Peyer's patch (tissue), 4 donors: ENCODE results near the gene OR6C2. TPM values are rescaled to one million over a fixed set of nuclear protein-coding genes. Genes with fewer than 3 reads are reported as not detected.
"Not testable (repeated sequence)": the region's sequence is repeated elsewhere in the genome, so short reads cannot be mapped to it uniquely, and the experiment has no call there.

Experiments used
- DNase-seq, 3 donors: peaks; one replicate each; pipeline ENCODE4 v3.0.0-alpha.2; 2017 to 2019
- H3K27ac ChIP-seq, 4 donors: fragments of 200-600 bp; sonication (generic); one replicate each; pipeline ENCODE4 v1.5.1; 2016 to 2019
- H3K27me3 ChIP-seq, 2 donors: fragments of 200-600 bp; sonication (generic); one replicate each; pipeline ENCODE4 v1.5.1; 2019
- H3K36me3 ChIP-seq, 3 donors: fragments of 200-600 bp; sonication (generic); one replicate each; pipeline ENCODE4 v1.5.1; 2016 to 2019
- H3K4me1 ChIP-seq, 4 donors: fragments of 200-600 bp; sonication (generic); one replicate each; pipeline ENCODE4 v1.5.1; 2016 to 2019
- H3K4me3 ChIP-seq, 4 donors: fragments of 200-600 bp; sonication (generic); 1 replicate in 3 of 4; 2 replicates in 1 of 4; pipeline ENCODE4 v1.5.1; 2016 to 2019; ENCODE audit warnings: mild to moderate bottlenecking in 1 of 4
- H3K9me3 ChIP-seq, 4 donors: fragments of 200-600 bp; sonication (generic); one replicate each; pipeline ENCODE4 v1.5.1; 2016 to 2019; ENCODE audit warnings: mild to moderate bottlenecking in 1 of 4
- CTCF ChIP-seq, 6 experiments: fragments of 450-650 bp in 4 of 6; fragments of 200-600 bp in 2 of 6; sonication (generic) in 1 of 6; IDR thresholded peaks; one replicate each; pipeline ENCODE4 v1.5.1; 2017 to 2019; ENCODE audit warnings: antibody characterized with exemption in 6 of 6, mild to moderate bottlenecking in 3 of 6, moderate library complexity in 1 of 6
- POLR2A ChIP-seq, 2 donors: fragments of 450-650 bp; IDR thresholded peaks; one replicate each; pipeline ENCODE4 v1.5.1; 2017; ENCODE audit warnings: antibody characterized with exemption in 2 of 2, mild to moderate bottlenecking in 2 of 2, moderate library complexity in 2 of 2
- total RNA-seq, 4 donors: library from RNA; depleted of rRNA; stranded (reverse); fragments of >200 nt; gene quantifications; one replicate each; pipeline ENCODE4 v1.1.0, GENCODE V29; 2016

OR6C2 gene
- total RNA-seq, 4 donors from 2014 or later = not detected

- Histone ChIP-seq H3K4me3 (no peak overlapping the region), H3K27ac (no peak overlapping the region), H3K36me3 (no peaks in the 10 kb centered on the region), H3K4me1 (no peaks in the 10 kb centered on the region), H3K9me3 (no peaks in the 10 kb centered on the region), H3K27me3 (no peaks in the 10 kb centered on the region)
- TF ChIP-seq CTCF (IDR thresholded peaks at IDR 0.05) (no peak), POLR2A (IDR thresholded peaks at IDR 0.05) (no peak)
- no peak for DNase-seq
Observed at GRCh38 chr12:55472264-55472663, 28.4 kb downstream of the OR6C2 start.

- not testable (repeated sequence) for DNase-seq, H3K4me3 ChIP-seq, H3K9me3 ChIP-seq, H3K27ac ChIP-seq, H3K36me3 ChIP-seq, H3K4me1 ChIP-seq, H3K27me3 ChIP-seq
Observed at GRCh38 chr12:55479136-55479535, 35.3 kb downstream of the OR6C2 start.

GRCh38 chr12:55484284-55484683 lies 40.4 kb downstream of the OR6C2 start:
- not testable (repeated sequence) for H3K27ac ChIP-seq, H3K27me3 ChIP-seq, DNase-seq, H3K4me3 ChIP-seq, H3K4me1 ChIP-seq, H3K36me3 ChIP-seq, H3K9me3 ChIP-seq

- H3K27me3 ChIP-seq = no peaks in the 10 kb centered on the region
- no peak for DNase-seq
- no peaks in the 10 kb centered on the region for H3K9me3 ChIP-seq
- no peak within 1 kb of the TSS for H3K27ac ChIP-seq
- TF ChIP-seq POLR2A (IDR thresholded peaks at IDR 0.05) (no peak), CTCF (IDR thresholded peaks at IDR 0.05) (no peak)
- H3K36me3 ChIP-seq = no peaks in the 10 kb centered on the region
- H3K4me3 ChIP-seq = no peak within 1 kb of the TSS
- no peaks in the 10 kb centered on the region for H3K4me1 ChIP-seq
Observed at GRCh38 chr12:55492078-55492477, 48.2 kb downstream of the OR6C2 start, which contains the start of gene OR6C68. Gene OR6C68 (plus strand): TSS chr12:55492378. CDS start chr12:55492378, 0 bp downstream.

- no peaks in the 10 kb centered on the region for H3K4me1 ChIP-seq
- no peak for DNase-seq
Observed at GRCh38 chr12:55495490-55495889, 51.6 kb downstream of the OR6C2 start.

GRCh38 chr12:55499231-55499630 lies 55.4 kb downstream of the OR6C2 start:
- H3K27ac ChIP-seq = no peak overlapping the region
- no peaks in the 10 kb centered on the region for H3K36me3 ChIP-seq
- DNase-seq = no peak
- H3K4me3 ChIP-seq = no peak overlapping the region
- TF ChIP-seq POLR2A (IDR thresholded peaks at IDR 0.05) (no peak), CTCF (IDR thresholded peaks at IDR 0.05) (no peak)
- no peaks in the 10 kb centered on the region for H3K4me1 ChIP-seq
- H3K9me3 ChIP-seq = no peaks in the 10 kb centered on the region
- no peaks in the 10 kb centered on the region for H3K27me3 ChIP-seq

More at GRCh38 chr12:55495490-55495889, 51.6 kb downstream of the OR6C2 start:
- TF ChIP-seq CTCF (IDR thresholded peaks at IDR 0.05) = no peak
- no peak for TF ChIP-seq POLR2A (IDR thresholded peaks at IDR 0.05)
- no peaks in the 10 kb centered on the region for H3K36me3 ChIP-seq
- no peak overlapping the region for H3K4me3 ChIP-seq
- no peaks in the 10 kb centered on the region for H3K27me3 ChIP-seq
- H3K27ac ChIP-seq = no peak overlapping the region
- no peaks in the 10 kb centered on the region for H3K9me3 ChIP-seq

GRCh38 chr12:55499810-55500252 lies 56.0 kb downstream of the OR6C2 start:
- H3K9me3 ChIP-seq = no peaks in the 10 kb centered on the region
- no peak for DNase-seq
- H3K4me1 ChIP-seq = no peaks in the 10 kb centered on the region
- no peak overlapping the region for H3K4me3 ChIP-seq
- H3K27ac ChIP-seq = no peak overlapping the region
- no peaks in the 10 kb centered on the region for H3K27me3 ChIP-seq
- H3K36me3 ChIP-seq = no peaks in the 10 kb centered on the region
- TF ChIP-seq CTCF (IDR thresholded peaks at IDR 0.05) (no peak), POLR2A (IDR thresholded peaks at IDR 0.05) (no peak)
